Astrocyte (in vitro differentiated cells and primary cell): Measurements from ENCODE around the gene PHOSPHO2. TPM values are rescaled to one million over a fixed set of nuclear protein-coding genes. Genes with fewer than 3 reads are reported as not detected.

Experiments
- DNase-seq: peaks from one replicate; pipeline ENCODE4 v3.0.0-alpha.2; 2010; ENCODE audit warnings: low read depth
- FAIRE-seq: peaks from 2 replicates; lab custom pipeline; 2011; peaks lifted over from hg19 to GRCh38; lab: Jason Lieb, UNC
- H2AFZ ChIP-seq: 2 replicates; pipeline ENCODE4 v1.6.0; 2012; ENCODE audit warnings: low read depth, low read length, inconsistent platforms
- H3K27ac ChIP-seq: 2 replicates; pipeline ENCODE4 v1.5.1; 2011; ENCODE audit warnings: low read depth, low read length, inconsistent platforms
- H3K27me3 ChIP-seq: 2 replicates; pipeline ENCODE4 v1.6.0; 2011; ENCODE audit warnings: low read length, inconsistent platforms; ENCODE audit not compliant: insufficient read depth
- H3K36me3 ChIP-seq: 2 replicates; pipeline ENCODE4 v1.5.1; 2011; ENCODE audit warnings: low read length, inconsistent platforms; ENCODE audit not compliant: insufficient read depth
- H3K4me1 ChIP-seq: 2 replicates; pipeline ENCODE4 v1.5.1; 2011; ENCODE audit warnings: low read length, inconsistent platforms; ENCODE audit not compliant: insufficient read depth
- H3K4me2 ChIP-seq: 2 replicates; pipeline ENCODE4 v1.6.0; 2012; ENCODE audit warnings: low read length, inconsistent platforms
- H3K4me3 ChIP-seq: 2 replicates; pipeline ENCODE4 v1.5.1; 2011; ENCODE audit warnings: low read depth, mild to moderate bottlenecking, low read length, inconsistent platforms; ENCODE audit not compliant: insufficient read depth
- H3K79me2 ChIP-seq: 2 replicates; pipeline ENCODE4 v1.6.0; 2012; ENCODE audit warnings: mild to moderate bottlenecking, low read length, inconsistent platforms; ENCODE audit not compliant: insufficient read depth
- H3K9ac ChIP-seq: 2 replicates; pipeline ENCODE4 v1.6.0; 2012; ENCODE audit warnings: mild to moderate bottlenecking, low read length, inconsistent platforms
- H3K9me3 ChIP-seq: 2 replicates; pipeline ENCODE4 v1.5.1; 2012; ENCODE audit warnings: low read depth, mild to moderate bottlenecking, low read length, inconsistent platforms; ENCODE audit not compliant: insufficient read depth
- H4K20me1 ChIP-seq: 2 replicates; pipeline ENCODE4 v1.6.0; 2012; ENCODE audit warnings: low read length, inconsistent platforms; ENCODE audit not compliant: insufficient read depth
- H3K27ac Mint-ChIP-seq: one replicate; pipeline ENCODE4 v1.8.0; 2021; ENCODE audit warnings: mild to moderate bottlenecking, mixed read lengths; ENCODE audit not compliant: unreplicated experiment
- H3K27me3 Mint-ChIP-seq: one replicate; pipeline ENCODE4 v1.8.0; 2021; ENCODE audit warnings: low read depth, mixed read lengths; ENCODE audit not compliant: unreplicated experiment
- H3K36me3 Mint-ChIP-seq: one replicate; pipeline ENCODE4 v1.8.0; 2021; ENCODE audit warnings: low read depth, mixed read lengths; ENCODE audit not compliant: unreplicated experiment
- H3K4me1 Mint-ChIP-seq: one replicate; pipeline ENCODE4 v1.8.0; 2021; ENCODE audit warnings: low read depth, mixed read lengths; ENCODE audit not compliant: unreplicated experiment
- H3K4me3 Mint-ChIP-seq: one replicate; pipeline ENCODE4 v1.8.0; 2021; ENCODE audit warnings: mild to moderate bottlenecking, moderate library complexity, mixed read lengths; ENCODE audit not compliant: unreplicated experiment
- H3K9me3 Mint-ChIP-seq: one replicate; pipeline ENCODE4 v1.8.0; 2021; ENCODE audit warnings: mild to moderate bottlenecking, mixed read lengths; ENCODE audit not compliant: unreplicated experiment
- EZH2 ChIP-seq: IDR thresholded peaks from 2 replicates; pipeline ENCODE4 v1.6.1; 2012; ENCODE audit warnings: mild to moderate bottlenecking, low read length, inconsistent platforms; ENCODE audit not compliant: insufficient read depth
- total RNA-seq: library from RNA; stranded (reverse); gene quantifications from 2 replicates; pipeline ENCODE4 v1.2.1, GENCODE V29; 2021
- TF ChIP-seq, protein P1 (sequence below): IDR thresholded peaks from 2 replicates; pipeline ENCODE4 v1.5.1; 2011; ENCODE audit warnings: low read depth, mild to moderate bottlenecking, inconsistent platforms, low read length, moderate library complexity; ENCODE audit not compliant: insufficient read depth

PHOSPHO2 gene
- total RNA-seq, 1 donor from 2014 or later = 3.0 TPM

- Histone ChIP-seq H3K36me3 (peaks cover 3% of the 10 kb centered on the region), H3K79me2 (peaks cover 4% of the 10 kb centered on the region), H3K4me2 (no peak overlapping the region), H3K9ac (no peak overlapping the region), H2AFZ (no peak overlapping the region), H3K4me1 (no peaks in the 10 kb centered on the region), H3K9me3 (no peaks in the 10 kb centered on the region), H3K27me3 (no peaks in the 10 kb centered on the region), H3K4me3 (no peak overlapping the region), H4K20me1 (no peaks in the 10 kb centered on the region), H3K27ac (no peak overlapping the region)
- TF ChIP-seq EZH2 = no peak
- TF ChIP-seq, protein P1, sequence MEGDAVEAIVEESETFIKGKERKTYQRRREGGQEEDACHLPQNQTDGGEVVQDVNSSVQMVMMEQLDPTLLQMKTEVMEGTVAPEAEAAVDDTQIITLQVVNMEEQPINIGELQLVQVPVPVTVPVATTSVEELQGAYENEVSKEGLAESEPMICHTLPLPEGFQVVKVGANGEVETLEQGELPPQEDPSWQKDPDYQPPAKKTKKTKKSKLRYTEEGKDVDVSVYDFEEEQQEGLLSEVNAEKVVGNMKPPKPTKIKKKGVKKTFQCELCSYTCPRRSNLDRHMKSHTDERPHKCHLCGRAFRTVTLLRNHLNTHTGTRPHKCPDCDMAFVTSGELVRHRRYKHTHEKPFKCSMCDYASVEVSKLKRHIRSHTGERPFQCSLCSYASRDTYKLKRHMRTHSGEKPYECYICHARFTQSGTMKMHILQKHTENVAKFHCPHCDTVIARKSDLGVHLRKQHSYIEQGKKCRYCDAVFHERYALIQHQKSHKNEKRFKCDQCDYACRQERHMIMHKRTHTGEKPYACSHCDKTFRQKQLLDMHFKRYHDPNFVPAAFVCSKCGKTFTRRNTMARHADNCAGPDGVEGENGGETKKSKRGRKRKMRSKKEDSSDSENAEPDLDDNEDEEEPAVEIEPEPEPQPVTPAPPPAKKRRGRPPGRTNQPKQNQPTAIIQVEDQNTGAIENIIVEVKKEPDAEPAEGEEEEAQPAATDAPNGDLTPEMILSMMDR = no peak
- no peak for DNase-seq
- Mint-ChIP-seq H3K27me3 (peaks cover 9% of the 10 kb centered on the region), H3K9me3 (peaks cover 3% of the 10 kb centered on the region), H3K4me3 (no peak overlapping the region), H3K4me1 (peaks cover 7% of the 10 kb centered on the region), H3K27ac (no peak overlapping the region), H3K36me3 (no peaks in the 10 kb centered on the region)
- FAIRE-seq = no peak
Observed at GRCh38 chr2:169735623-169736022, 41.4 kb downstream of the PHOSPHO2 start.

GRCh38 chr2:169736902-169737301, 42.6 kb downstream of the PHOSPHO2 start:
- Histone ChIP-seq H3K4me1 (no peaks in the 10 kb centered on the region), H3K79me2 (peaks cover 4% of the 10 kb centered on the region), H3K4me2 (peak overlapping the region; percentile 18), H3K4me3 (no peak overlapping the region), H3K36me3 (peaks cover 3% of the 10 kb centered on the region), H3K27me3 (no peaks in the 10 kb centered on the region), H2AFZ (no peak overlapping the region), H3K9ac (no peak overlapping the region), H3K9me3 (no peaks in the 10 kb centered on the region), H4K20me1 (no peaks in the 10 kb centered on the region), H3K27ac (no peak overlapping the region)
- DNase-seq = no peak
- TF ChIP-seq, protein P1 = no peak
- TF ChIP-seq EZH2 = no peak
- no peak for FAIRE-seq
- H3K9me3 Mint-ChIP-seq = peaks cover 3% of the 10 kb centered on the region
- H3K4me3 Mint-ChIP-seq = no peak overlapping the region
- no peak overlapping the region for H3K27ac Mint-ChIP-seq
- H3K4me1 Mint-ChIP-seq = peaks cover 7% of the 10 kb centered on the region
- peaks cover under 1% of the 10 kb centered on the region for H3K36me3 Mint-ChIP-seq
- peaks cover 9% of the 10 kb centered on the region for H3K27me3 Mint-ChIP-seq

DNA sequence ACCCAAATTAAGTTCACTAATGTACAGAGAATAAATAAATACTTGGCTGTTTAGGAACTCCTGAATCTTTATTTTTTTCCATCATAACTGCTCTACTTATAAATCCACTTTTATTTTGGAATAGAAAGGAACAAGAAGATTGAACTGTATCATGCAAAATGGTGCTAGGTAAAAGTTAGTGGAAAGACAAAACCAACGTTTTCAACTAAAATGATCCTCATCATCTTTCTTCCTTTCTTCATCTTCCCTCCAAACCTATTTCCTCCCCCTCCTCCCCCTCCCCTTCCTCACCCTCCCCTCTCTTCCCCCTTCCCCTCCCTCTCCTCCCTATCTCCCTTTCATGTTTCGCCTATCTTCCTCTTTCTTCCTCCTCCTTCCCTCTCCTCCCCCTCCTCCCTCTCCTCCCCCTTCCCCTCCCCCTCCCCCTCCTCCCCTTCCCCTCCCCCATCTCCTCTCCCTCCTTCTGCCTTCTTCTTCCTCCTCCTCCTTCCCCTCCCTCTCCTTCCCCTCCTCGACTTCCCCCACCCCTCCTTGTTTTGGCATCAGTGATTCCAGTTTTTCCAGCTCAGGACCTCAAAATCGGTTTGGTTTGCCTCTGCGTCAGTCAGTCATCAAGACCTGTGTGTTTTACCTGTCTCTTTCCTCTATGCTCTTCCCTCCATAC, 44.4 kb downstream of the PHOSPHO2 start:
- Mint-ChIP-seq H3K27me3 (no peaks in the 10 kb centered on the region), H3K4me1 (peaks cover 6% of the 10 kb centered on the region), H3K4me3 (no peak overlapping the region), H3K27ac (no peak overlapping the region), H3K9me3 (peaks cover 3% of the 10 kb centered on the region), H3K36me3 (peaks cover 2% of the 10 kb centered on the region)
- TF ChIP-seq EZH2 = no peak
- TF ChIP-seq, protein P1 = no peak
- Histone ChIP-seq H3K4me1 (no peaks in the 10 kb centered on the region), H2AFZ (no peak overlapping the region), H3K36me3 (peaks cover 3% of the 10 kb centered on the region), H3K27ac (no peak overlapping the region), H3K9me3 (no peaks in the 10 kb centered on the region), H3K79me2 (peaks cover 4% of the 10 kb centered on the region), H4K20me1 (no peaks in the 10 kb centered on the region), H3K9ac (no peak overlapping the region), H3K4me2 (no peak overlapping the region), H3K27me3 (no peaks in the 10 kb centered on the region), H3K4me3 (no peak overlapping the region)
- FAIRE-seq (no peak), DNase-seq (no peak)
